NCI-H2081 treated with DMSO at 0.1 percent for 48 hours (cell line): Measurements from ENCODE around the gene HERC5.
A peak's percentile ranks its signal among the peaks of the same experiment; 100 is the strongest.
"Not testable (repeated sequence)": the region's sequence is repeated elsewhere in the genome, so short reads cannot be mapped to it uniquely, and the experiment has no call there.

Experiments used
- DNase-seq: peaks from one replicate; lab custom pipeline; 2025; lab: John Stamatoyannopoulos, UW

The HERC5 gene

DNA sequence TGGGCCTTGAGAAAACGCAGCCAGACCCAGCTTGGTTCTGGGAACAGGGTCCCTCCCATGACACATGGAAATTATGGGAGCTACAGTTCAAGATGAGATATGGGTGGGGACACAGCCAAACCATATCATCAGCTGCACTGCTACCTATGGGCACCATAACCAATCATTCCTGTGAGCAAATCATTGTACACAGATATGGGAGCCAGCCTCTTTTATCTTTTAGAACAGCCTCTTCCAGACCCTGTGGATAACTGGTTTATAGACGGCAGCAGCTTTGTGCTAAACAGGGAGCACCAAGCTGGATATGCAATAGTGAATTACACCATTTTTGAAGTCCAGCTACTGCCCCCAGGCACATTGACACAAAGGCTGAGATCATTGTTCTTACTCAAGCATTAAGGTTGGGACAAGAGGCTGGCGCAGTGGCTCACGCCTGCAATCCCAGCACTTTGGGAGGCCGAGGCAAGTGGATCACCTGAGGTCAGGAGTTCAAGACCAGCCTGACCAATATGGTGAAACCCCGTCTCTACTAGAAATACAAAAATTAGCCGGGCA, 8.6 kb upstream of the HERC5 start:
- DNase-seq: not testable (repeated sequence)

DNA sequence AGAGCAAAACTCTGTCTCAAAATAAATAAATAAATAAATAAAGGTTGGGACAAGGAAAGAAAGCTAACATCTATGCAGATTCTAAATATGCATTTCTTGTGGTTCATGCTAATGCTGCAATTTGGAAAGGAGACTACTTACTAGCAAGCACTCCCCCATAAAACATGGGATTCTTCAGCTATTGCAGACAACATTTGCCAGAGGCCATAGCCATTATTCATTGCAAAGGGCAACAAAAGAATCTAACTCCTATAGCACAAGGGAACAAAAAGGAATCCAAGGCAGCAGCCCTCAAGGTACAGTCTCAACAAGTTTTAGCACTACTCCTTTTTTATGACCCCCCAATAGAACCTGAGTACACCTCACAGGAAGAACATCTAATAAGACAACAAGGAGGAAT, 8.0 kb upstream of the HERC5 start:
- DNase-seq: no peak

- no peak for DNase-seq
Measured at GRCh38 chr4:88449290-88449689, 7.6 kb upstream of the HERC5 start.

- no peak for DNase-seq
Measured at GRCh38 chr4:88451205-88451604, 5.7 kb upstream of the HERC5 start.

- DNase-seq: no peak
Measured at GRCh38 chr4:88452912-88453311, 4.0 kb upstream of the HERC5 start.

DNA sequence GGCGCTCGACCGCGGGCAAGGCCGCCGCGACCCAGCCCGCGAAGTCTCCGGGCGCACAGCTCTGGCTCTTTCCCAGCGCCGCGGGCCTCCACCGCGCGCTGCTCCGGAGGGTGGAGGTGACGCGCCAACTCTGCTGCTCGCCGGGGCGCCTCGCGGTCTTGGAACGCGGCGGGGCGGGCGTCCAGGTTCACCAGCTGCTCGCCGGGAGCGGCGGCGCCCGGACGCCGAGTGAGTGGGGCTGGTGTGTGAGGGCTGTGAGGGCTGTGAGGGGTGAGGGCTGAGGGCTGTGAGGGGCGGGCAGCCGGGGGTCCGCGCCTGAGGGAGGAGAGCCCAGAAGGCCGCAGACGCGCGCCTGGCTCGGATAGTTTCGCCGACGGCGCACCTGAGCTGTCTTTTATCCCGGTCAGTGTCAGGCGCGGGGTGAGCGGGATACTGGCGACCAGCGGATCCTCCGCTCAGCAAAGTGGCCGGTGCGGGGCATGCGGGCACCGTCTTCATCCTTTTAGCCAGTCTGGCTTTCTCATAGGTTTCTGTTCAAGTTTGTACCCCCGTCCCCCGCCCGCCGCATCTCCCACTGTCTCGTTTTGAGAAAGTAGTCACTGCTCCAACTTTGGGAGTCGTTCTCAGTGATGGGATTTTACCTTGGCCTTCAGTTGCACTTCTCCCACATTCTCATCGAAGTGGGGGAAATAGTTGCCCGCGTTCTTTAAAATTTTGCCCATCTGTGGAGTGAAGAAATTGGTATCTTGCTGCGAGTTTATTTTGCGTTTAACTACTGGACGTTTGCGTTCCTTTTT, 586 bp downstream of the HERC5 start:
- DNase-seq: no peak

DNA sequence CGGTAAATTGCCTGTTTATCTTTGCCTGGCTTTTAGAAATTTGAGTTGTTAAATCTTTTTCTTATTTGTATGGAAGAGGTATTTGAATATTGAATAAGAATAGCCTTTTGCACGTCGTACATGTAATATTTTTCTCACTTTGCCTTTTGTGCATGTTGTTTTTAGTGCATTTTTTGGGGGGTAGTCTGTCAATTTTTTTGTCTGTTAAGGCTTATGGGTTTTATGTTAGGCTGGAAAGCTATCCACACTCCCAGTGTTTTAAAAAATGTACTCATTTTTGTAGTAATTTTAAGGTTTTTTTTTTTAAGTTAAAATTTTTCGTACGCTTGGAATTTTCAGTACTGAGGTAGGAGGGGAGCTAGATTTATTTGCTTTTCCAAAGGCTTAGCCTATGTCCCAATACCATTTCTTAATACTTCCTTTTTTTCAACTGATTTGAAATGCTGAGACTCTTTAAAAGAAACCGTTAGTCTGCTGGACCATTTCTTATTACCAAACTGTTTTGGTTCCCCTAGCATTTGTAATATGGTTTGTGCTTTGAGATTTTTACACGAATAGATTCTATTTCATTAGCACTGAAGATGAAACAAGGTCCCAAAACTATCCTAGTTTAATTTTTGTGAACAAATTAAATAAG, 1.3 kb downstream of the HERC5 start:
- no peak for DNase-seq

GRCh38 chr4:88465653-88466192, 8.8 kb downstream of the HERC5 start:
- no peak for DNase-seq

DNA sequence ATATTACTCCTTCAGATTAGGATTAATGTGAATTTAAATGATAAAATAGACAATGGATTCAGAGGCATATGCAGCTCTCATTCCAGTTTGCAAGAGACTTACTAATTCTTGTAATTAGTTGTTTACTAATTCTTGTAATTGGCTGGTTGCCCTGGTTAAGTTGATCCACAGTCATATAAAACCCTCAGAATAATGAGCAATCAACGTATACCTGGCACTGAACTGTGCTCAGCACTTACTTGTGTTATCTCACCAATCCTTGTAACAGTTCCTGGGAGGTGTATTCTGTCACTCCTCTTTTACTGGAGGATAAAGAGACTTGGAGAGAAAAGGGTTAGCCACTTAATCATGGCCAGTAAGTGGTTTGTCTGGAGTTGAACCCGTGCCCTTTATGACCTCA, 10.5 kb downstream of the HERC5 start:
- no peak for DNase-seq

GRCh38 chr4:88477229-88477860, 20.4 kb downstream of the HERC5 start:
- no peak for DNase-seq

GRCh38 chr4:88478247-88478646, 21.3 kb downstream of the HERC5 start:
- no peak for DNase-seq

DNA sequence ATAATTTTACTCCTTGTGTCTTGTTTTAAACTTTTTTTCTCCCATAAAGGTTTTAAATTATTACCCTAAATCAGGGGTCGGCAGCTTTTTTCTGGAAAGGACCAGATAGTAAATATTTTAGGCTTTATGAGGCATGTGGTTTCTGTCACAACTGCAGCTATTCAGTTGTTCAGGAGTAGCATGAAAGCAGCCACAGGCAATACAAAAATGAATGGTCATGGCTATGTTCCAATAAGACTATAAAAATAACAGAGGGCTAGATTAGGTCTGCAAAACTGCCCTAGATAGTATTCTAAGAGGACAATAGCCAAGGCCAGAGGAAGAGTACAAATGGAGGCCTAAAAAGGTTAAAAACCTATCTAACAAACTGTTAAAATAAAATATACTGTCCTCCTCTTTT, 24.6 kb downstream of the HERC5 start:
- no peak for DNase-seq

- DNase-seq: no peak
Measured at GRCh38 chr4:88489100-88489761, 32.3 kb downstream of the HERC5 start.

DNA sequence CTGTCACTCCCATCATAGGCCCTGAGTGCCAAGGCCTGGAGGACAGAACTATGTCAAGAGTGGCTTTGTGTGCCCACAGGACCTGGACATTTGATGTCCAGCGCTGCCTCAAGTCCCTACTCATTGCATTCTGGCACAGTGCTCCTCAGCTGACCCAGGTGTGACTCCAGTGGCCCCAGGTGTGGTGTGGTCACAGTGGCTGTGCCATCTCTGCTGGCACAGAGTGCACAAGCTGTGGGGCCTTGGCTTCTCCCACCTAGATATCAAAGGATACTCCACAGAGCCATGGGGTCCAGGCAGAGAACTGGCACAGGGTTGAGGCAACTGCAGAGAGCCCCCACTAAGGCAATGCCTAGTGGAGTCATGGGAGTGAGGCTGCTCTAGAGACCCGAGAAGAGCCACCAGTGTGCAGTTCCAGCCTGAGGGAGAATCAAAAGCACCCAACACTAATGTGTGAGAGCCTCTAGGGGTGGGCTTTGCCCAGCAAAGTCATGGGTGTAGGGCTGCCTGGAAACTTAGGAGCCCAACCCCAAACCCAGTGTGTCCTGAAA, 41.0 kb downstream of the HERC5 start:
- no peak for DNase-seq

DNA sequence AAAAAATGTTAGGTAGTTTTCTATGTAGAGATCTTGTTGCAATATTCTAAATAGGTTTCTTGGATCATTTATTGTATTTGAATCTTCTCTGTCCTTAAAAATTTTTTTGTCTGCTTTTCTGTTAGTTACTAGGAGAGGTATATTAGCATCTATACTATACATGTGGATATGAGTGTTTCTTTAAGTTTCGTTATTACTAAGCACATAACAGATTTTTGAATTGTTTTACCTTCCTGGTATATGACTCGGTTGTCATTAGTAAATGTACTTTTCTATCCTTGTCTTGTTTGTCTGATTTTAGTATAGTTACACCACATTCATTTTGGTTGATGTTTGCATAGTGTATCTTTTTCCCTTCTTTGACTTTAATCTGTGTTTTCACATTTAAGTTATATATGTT, 46.4 kb downstream of the HERC5 start:
- no peak for DNase-seq

DNA sequence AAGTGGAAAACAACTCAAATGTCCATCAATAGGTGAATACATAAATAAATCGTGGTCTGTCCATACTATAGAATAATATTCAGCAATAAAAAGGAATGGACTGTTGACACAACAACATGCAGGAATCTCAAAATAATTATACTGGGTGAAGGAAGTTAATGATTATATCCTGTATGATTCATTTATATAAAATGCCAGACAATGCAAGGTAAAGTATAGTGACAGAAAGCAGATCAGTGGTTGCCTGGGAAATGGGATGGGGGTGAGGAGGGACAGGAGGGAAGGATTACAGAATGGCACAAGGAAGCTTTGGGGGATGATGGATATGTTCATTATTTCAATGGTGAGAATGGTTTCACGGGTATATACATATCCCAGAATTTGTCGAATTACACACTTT, 54.3 kb downstream of the HERC5 start:
- DNase-seq: no peak

- peak; percentile 46 for DNase-seq
Measured at GRCh38 chr4:88514557-88515511, 57.9 kb downstream of the HERC5 start.

- no peak for DNase-seq
Measured at GRCh38 chr4:88516746-88517145, 59.8 kb downstream of the HERC5 start.

DNA sequence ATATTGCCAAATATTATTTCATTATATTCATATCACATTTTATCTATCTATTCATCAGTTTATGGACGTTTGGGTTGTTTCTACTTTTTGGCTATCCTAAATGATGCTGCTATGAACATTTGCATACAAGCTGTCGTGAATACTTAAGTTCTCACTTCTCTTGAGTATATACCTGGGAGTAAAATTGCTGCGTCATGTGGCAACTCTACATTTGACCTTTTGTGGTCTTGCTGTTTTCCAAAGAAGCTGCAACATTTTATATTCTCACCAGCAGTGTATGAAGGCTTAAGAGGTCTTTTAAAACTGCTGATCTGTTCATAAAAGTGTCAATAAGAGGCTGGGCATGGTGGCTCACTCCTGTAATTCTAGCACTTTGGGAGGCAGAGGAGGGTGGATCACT, 60.9 kb downstream of the HERC5 start:
- no peak for DNase-seq

DNA sequence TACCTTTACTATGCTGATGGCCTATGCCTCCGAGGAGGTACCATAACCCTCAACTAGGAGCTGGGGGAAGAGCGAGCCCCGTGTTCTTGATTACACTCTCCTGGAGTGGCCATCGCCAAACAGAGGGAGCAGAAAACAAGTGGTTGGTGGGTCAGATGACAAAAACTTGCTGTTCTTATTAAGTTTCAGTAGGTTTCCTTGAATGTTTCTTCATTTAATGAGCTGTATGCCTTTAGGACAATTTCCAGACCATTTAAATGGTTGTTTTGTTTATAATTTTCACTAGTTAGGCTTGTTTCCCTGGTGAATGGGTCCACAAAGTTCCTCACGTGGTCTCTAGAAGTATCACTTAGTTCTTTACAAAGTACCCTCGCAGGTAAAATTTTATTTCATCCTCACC, 62.0 kb downstream of the HERC5 start:
- no peak for DNase-seq
